Neural cell (in vitro differentiated cells): ENCODE measurements around the gene CHPF. TPM values are rescaled to one million over a fixed set of nuclear protein-coding genes. Genes with fewer than 3 reads are reported as not detected.

Experiments used
- H2AFZ ChIP-seq: fragments of 200-600, 300-800 bp; sonication (generic), shearing (Covaris generic); 2 replicates; pipeline ENCODE4 v1.6.0; 2014; ENCODE audit warnings: low read depth, mild to moderate bottlenecking, antibody characterized with exemption, low read length, moderate library complexity
- H3F3A ChIP-seq: fragments of 200-600 bp; shearing (Covaris generic); 2 replicates; pipeline ENCODE4 v1.6.1; 2016; ENCODE audit warnings: mild to moderate bottlenecking, moderate library complexity, mixed read lengths, antibody characterized with exemption, low read length; ENCODE audit not compliant: insufficient read depth, poor library complexity, severe bottlenecking
- H3K27ac ChIP-seq: fragments of 200-600, 300-800 bp; sonication (generic), shearing (Covaris generic); 2 replicates; pipeline ENCODE4 v1.5.1; 2014; ENCODE audit warnings: mild to moderate bottlenecking, low read length, moderate library complexity
- H3K27me3 ChIP-seq: fragments of 300-800, 200-600 bp; sonication (generic), shearing (Covaris generic); 2 replicates; pipeline ENCODE4 v1.6.0; 2014; ENCODE audit warnings: mild to moderate bottlenecking, low read depth, low read length, moderate library complexity; ENCODE audit not compliant: insufficient read depth
- H3K36me3 ChIP-seq: fragments of 300-800, 200-600 bp; sonication (generic), shearing (Covaris generic); 2 replicates; pipeline ENCODE4 v1.5.1; 2014; ENCODE audit warnings: mild to moderate bottlenecking, antibody characterized with exemption, low read length, moderate library complexity; ENCODE audit not compliant: insufficient read depth
- H3K4me2 ChIP-seq: fragments of 300-800, 200-600 bp; sonication (generic), shearing (Covaris generic); 2 replicates; pipeline ENCODE4 v1.6.0; 2014; ENCODE audit warnings: mild to moderate bottlenecking, low read length
- H3K4me3 ChIP-seq: fragments of 300-800, 200-600 bp; sonication (generic), shearing (Covaris generic); 2 replicates; pipeline ENCODE4 v1.5.1; 2014; ENCODE audit warnings: mild to moderate bottlenecking, low read length, moderate library complexity
- H3K79me2 ChIP-seq: fragments of 200-600 bp; shearing (Covaris generic); replicated peaks from 2 replicates; pipeline ENCODE4 v1.6.0; 2014; ENCODE audit warnings: mild to moderate bottlenecking, low read length, moderate library complexity; ENCODE audit not compliant: insufficient read depth
- H3K9ac ChIP-seq: fragments of 300-800, 200-600 bp; sonication (generic), shearing (Covaris generic); 2 replicates; pipeline ENCODE4 v1.6.1; 2016; ENCODE audit warnings: mild to moderate bottlenecking, low read length, mixed read lengths
- H3K9me2 ChIP-seq: fragments of 200-600 bp; shearing (Covaris generic); 2 replicates; pipeline ENCODE4 v1.6.1; 2016; ENCODE audit warnings: mild to moderate bottlenecking, low read length, mixed read lengths; ENCODE audit not compliant: insufficient read depth
- H3K9me3 ChIP-seq: fragments of 200-600, 300-800 bp; sonication (generic), shearing (Covaris generic); 2 replicates; pipeline ENCODE4 v1.6.1; 2016; ENCODE audit warnings: mild to moderate bottlenecking, mixed run types, low read length, moderate library complexity, mixed read lengths
- H4K20me1 ChIP-seq: fragments of 200-600 bp; shearing (Covaris generic); 2 replicates; pipeline ENCODE4 v1.6.1; 2016; ENCODE audit warnings: mild to moderate bottlenecking, mixed run types; ENCODE audit not compliant: insufficient read depth
- EP300 ChIP-seq: fragments of 450-650 bp; conservative IDR thresholded peaks from 2 replicates; pipeline ENCODE4 v1.6.1; 2014; ENCODE audit warnings: antibody characterized with exemption, mild to moderate bottlenecking, moderate library complexity; ENCODE audit not compliant: poor library complexity, severe bottlenecking
- EZH2 ChIP-seq: fragments of 200-600, 300-800 bp; shearing (Covaris generic), sonication (generic); IDR thresholded peaks from 2 replicates; pipeline ENCODE4 v1.6.1; 2014; ENCODE audit warnings: antibody characterized with exemption, low read length, borderline replicate concordance, mild to moderate bottlenecking; ENCODE audit not compliant: insufficient read depth, poor library complexity, severe bottlenecking
- MXI1 ChIP-seq: fragments of 450-650 bp; conservative IDR thresholded peaks from 2 replicates; pipeline ENCODE4 v1.6.1; 2014; ENCODE audit warnings: antibody characterized with exemption, mild to moderate bottlenecking; ENCODE audit not compliant: poor library complexity, severe bottlenecking
- POLR2AphosphoS5 ChIP-seq: IDR thresholded peaks from 2 replicates; pipeline ENCODE4 v1.6.1; 2012
- RAD21 ChIP-seq: fragments of 450-650 bp; conservative IDR thresholded peaks from 2 replicates; pipeline ENCODE4 v1.6.1; 2014; ENCODE audit warnings: antibody characterized with exemption, mild to moderate bottlenecking, moderate library complexity
- REST ChIP-seq: IDR thresholded peaks from 2 replicates; pipeline ENCODE4 v1.6.1; 2012; ENCODE audit warnings: borderline replicate concordance
- SMC3 ChIP-seq: fragments of 450-650 bp; conservative IDR thresholded peaks from 2 replicates; pipeline ENCODE4 v1.6.1; 2014; ENCODE audit warnings: antibody characterized with exemption, mild to moderate bottlenecking, moderate library complexity; ENCODE audit not compliant: poor library complexity
- TAF1 ChIP-seq: IDR thresholded peaks from 2 replicates; pipeline ENCODE4 v1.6.1; 2012; ENCODE audit warnings: low read depth
- polyA plus RNA-seq: library from polyadenylated mRNA; depleted of rRNA; stranded (reverse); fragments of >200 nt; gene quantifications from 2 replicates; pipeline ENCODE4 v1.2.3, GENCODE V29; 2014
- TF ChIP-seq, protein P1 (sequence below): fragments of 450-650 bp; IDR thresholded peaks from 2 replicates; pipeline ENCODE4 v1.5.1; 2014; ENCODE audit warnings: antibody characterized with exemption, mild to moderate bottlenecking, moderate library complexity; ENCODE audit not compliant: poor library complexity, severe bottlenecking

CHPF gene
- polyA plus RNA-seq, 1 donor from 2014 or later = 28.6 TPM

GRCh38 chr2:219549619-219550018 is 6.0 kb upstream of the CHPF start:
- Histone ChIP-seq H3K4me2 (no peak overlapping the region), H3K79me2 (peaks cover 10% of the 10 kb centered on the region), H3F3A (no peaks in the 10 kb centered on the region), H4K20me1 (peaks cover 2% of the 10 kb centered on the region), H3K9ac (no peak overlapping the region), H3K27ac (no peak overlapping the region), H2AFZ (no peak overlapping the region), H3K27me3 (peaks cover 3% of the 10 kb centered on the region), H3K36me3 (no peaks in the 10 kb centered on the region), H3K4me3 (no peak overlapping the region), H3K9me3 (no peaks in the 10 kb centered on the region), H3K9me2 (no peaks in the 10 kb centered on the region)
- TF ChIP-seq POLR2AphosphoS5 = no peak

GRCh38 chr2:219548990-219549389 is 5.4 kb upstream of the CHPF start:
- H3K9ac ChIP-seq = no peak overlapping the region
- no peak overlapping the region for H3K4me3 ChIP-seq
- H3K27ac ChIP-seq = no peak overlapping the region
- H3K36me3 ChIP-seq = no peaks in the 10 kb centered on the region
- H3K4me2 ChIP-seq = no peak overlapping the region
- H3K79me2 ChIP-seq = peaks cover 17% of the 10 kb centered on the region
- H4K20me1 ChIP-seq = peaks cover 2% of the 10 kb centered on the region
- H3K9me2 ChIP-seq = no peaks in the 10 kb centered on the region
- H2AFZ ChIP-seq = no peak overlapping the region
- H3K9me3 ChIP-seq = no peaks in the 10 kb centered on the region
- TF ChIP-seq TAF1 (no peak), REST (no peak), EZH2 (no peak), EP300 (no peak), SMC3 (no peak), MXI1 (no peak), POLR2AphosphoS5 (no peak), RAD21 (no peak)
- TF ChIP-seq, protein P1, sequence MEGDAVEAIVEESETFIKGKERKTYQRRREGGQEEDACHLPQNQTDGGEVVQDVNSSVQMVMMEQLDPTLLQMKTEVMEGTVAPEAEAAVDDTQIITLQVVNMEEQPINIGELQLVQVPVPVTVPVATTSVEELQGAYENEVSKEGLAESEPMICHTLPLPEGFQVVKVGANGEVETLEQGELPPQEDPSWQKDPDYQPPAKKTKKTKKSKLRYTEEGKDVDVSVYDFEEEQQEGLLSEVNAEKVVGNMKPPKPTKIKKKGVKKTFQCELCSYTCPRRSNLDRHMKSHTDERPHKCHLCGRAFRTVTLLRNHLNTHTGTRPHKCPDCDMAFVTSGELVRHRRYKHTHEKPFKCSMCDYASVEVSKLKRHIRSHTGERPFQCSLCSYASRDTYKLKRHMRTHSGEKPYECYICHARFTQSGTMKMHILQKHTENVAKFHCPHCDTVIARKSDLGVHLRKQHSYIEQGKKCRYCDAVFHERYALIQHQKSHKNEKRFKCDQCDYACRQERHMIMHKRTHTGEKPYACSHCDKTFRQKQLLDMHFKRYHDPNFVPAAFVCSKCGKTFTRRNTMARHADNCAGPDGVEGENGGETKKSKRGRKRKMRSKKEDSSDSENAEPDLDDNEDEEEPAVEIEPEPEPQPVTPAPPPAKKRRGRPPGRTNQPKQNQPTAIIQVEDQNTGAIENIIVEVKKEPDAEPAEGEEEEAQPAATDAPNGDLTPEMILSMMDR = no peak
- no peaks in the 10 kb centered on the region for H3F3A ChIP-seq
- H3K27me3 ChIP-seq = peaks cover 3% of the 10 kb centered on the region

- Histone ChIP-seq H3K27me3 (no peaks in the 10 kb centered on the region), H3K9me3 (no peaks in the 10 kb centered on the region), H2AFZ (no peak overlapping the region), H3K4me2 (no peak overlapping the region), H4K20me1 (peaks cover 2% of the 10 kb centered on the region), H3K27ac (no peak overlapping the region), H3K79me2 (peaks cover 17% of the 10 kb centered on the region), H3K4me3 (no peak overlapping the region), H3F3A (no peaks in the 10 kb centered on the region), H3K36me3 (no peaks in the 10 kb centered on the region), H3K9ac (no peak overlapping the region), H3K9me2 (no peaks in the 10 kb centered on the region)
- TF ChIP-seq, protein P1 = no peak
- TF ChIP-seq RAD21 = no peak
- TF ChIP-seq MXI1 = no peak
- no peak for TF ChIP-seq POLR2AphosphoS5
- TF ChIP-seq REST = no peak
- no peak for TF ChIP-seq TAF1
- TF ChIP-seq EP300 = no peak
- no peak for TF ChIP-seq EZH2
- no peak for TF ChIP-seq SMC3
Measured at GRCh38 chr2:219547621-219548020, 4.0 kb upstream of the CHPF start.
